GM23338 (cell line): ENCODE measurements around the gene EZR.

Source experiments
- CREB1 ChIP-seq: fragments of 250-450 bp; sonication (Bioruptor Pico); IDR thresholded peaks from 2 replicates; pipeline ENCODE4 v1.5.0; 2020; ENCODE audit warnings: low read depth, mild to moderate bottlenecking, moderate library complexity
- CTCF ChIP-seq, 2 experiments: fragments of 200-600 bp in 1 of 2; sonication (generic) in 1 of 2; conservative IDR thresholded peaks; 2 replicates each; pipeline versions ENCODE4 v1.5.1 to v1.6.1; 2016 to 2017; ENCODE audit warnings: antibody characterized with exemption in 2 of 2, low read depth in 2 of 2, mild to moderate bottlenecking in 2 of 2, moderate library complexity in 1 of 2
- EZH2 ChIP-seq: fragments of 200-600 bp; sonication (generic); IDR thresholded peaks from one replicate; pipeline ENCODE4 v1.8.0; 2017; ENCODE audit warnings: antibody characterized with exemption, mild to moderate bottlenecking, low read depth; ENCODE audit not compliant: unreplicated experiment
- EZH2phosphoT487 ChIP-seq: fragments of 200-600 bp; sonication (generic); IDR thresholded peaks from one replicate; pipeline ENCODE4 v1.8.1; 2018; ENCODE audit warnings: antibody characterized with exemption; ENCODE audit not compliant: unreplicated experiment
- POLR2AphosphoS5 ChIP-seq: IDR thresholded peaks from 2 replicates; pipeline ENCODE4 v1.6.1; 2016; ENCODE audit warnings: antibody characterized with exemption, low read depth

GRCh38 chr6:158828807-158829206 lies 9.6 kb upstream of the EZR start:
- TF ChIP-seq EZH2phosphoT487 (no peak), CTCF (conservative IDR thresholded peaks at IDR 0.05; ENCODE audit: low read depth in 2 of 2) (no peak), POLR2AphosphoS5 (no peak), EZH2 (no peak), CREB1 (no peak)
